Measurements from ENCODE around the gene CEMIP.

DNA sequence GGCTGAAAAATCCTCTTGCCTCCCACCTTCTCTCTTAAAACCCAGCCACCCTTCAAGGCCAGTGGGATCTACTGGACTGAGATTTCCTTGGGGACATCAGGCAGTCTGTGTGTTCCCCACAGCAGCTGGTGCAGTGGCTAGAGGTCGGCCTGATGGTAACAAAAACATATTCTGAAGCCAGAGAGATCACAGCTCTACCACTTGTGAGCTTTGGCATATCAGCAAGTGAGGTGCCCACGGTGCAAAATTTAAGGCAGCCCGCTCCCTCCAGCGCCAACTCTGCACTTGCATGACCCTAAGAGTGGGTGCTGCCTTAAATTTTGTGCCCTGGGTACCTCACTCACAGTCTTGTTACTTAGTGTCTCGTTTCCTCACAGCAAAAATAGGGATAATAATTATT is 113.2 kb downstream of the CEMIP start:
- TF ChIP-seq, protein P1, sequence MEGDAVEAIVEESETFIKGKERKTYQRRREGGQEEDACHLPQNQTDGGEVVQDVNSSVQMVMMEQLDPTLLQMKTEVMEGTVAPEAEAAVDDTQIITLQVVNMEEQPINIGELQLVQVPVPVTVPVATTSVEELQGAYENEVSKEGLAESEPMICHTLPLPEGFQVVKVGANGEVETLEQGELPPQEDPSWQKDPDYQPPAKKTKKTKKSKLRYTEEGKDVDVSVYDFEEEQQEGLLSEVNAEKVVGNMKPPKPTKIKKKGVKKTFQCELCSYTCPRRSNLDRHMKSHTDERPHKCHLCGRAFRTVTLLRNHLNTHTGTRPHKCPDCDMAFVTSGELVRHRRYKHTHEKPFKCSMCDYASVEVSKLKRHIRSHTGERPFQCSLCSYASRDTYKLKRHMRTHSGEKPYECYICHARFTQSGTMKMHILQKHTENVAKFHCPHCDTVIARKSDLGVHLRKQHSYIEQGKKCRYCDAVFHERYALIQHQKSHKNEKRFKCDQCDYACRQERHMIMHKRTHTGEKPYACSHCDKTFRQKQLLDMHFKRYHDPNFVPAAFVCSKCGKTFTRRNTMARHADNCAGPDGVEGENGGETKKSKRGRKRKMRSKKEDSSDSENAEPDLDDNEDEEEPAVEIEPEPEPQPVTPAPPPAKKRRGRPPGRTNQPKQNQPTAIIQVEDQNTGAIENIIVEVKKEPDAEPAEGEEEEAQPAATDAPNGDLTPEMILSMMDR (IDR thresholded peaks at IDR 0.05): no peak
- no peak for TF ChIP-seq POLR2A (IDR thresholded peaks at IDR 0.05)
